GM20000 (cell line): ENCODE results near the gene POFUT2.

ENCODE experiments used
- DNase-seq: peaks from one replicate; pipeline ENCODE4 v3.0.0; 2012; ENCODE audit warnings: low spot score
- TF ChIP-seq, protein P1 (sequence below): IDR thresholded peaks from 2 replicates; pipeline ENCODE4 v1.5.1; 2012; ENCODE audit warnings: mild to moderate bottlenecking, control low read depth; ENCODE audit errors: extremely low read depth, missing control alignments

Gene POFUT2

DNA sequence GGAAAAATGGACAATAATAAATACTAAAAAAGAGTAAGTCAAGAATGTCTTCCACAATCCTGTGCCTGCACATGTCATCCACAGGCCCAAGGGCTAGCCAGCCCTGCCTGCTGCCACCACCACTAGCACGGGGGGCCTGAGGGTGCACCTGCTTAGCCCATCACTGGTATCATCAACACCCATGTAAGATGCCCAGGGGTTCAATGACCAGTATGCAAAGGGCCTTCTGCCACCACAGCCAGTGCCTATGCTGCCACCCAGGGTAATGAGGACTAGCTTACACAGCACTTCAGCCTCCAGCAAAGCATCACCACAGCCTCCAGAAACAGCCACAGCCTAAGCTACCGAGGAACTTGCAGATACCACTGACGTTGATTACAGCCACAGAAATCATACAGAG is 46.3 kb downstream of the POFUT2 start:
- TF ChIP-seq, protein P1, sequence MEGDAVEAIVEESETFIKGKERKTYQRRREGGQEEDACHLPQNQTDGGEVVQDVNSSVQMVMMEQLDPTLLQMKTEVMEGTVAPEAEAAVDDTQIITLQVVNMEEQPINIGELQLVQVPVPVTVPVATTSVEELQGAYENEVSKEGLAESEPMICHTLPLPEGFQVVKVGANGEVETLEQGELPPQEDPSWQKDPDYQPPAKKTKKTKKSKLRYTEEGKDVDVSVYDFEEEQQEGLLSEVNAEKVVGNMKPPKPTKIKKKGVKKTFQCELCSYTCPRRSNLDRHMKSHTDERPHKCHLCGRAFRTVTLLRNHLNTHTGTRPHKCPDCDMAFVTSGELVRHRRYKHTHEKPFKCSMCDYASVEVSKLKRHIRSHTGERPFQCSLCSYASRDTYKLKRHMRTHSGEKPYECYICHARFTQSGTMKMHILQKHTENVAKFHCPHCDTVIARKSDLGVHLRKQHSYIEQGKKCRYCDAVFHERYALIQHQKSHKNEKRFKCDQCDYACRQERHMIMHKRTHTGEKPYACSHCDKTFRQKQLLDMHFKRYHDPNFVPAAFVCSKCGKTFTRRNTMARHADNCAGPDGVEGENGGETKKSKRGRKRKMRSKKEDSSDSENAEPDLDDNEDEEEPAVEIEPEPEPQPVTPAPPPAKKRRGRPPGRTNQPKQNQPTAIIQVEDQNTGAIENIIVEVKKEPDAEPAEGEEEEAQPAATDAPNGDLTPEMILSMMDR, result no peak
- DNase-seq, result no peak

DNA sequence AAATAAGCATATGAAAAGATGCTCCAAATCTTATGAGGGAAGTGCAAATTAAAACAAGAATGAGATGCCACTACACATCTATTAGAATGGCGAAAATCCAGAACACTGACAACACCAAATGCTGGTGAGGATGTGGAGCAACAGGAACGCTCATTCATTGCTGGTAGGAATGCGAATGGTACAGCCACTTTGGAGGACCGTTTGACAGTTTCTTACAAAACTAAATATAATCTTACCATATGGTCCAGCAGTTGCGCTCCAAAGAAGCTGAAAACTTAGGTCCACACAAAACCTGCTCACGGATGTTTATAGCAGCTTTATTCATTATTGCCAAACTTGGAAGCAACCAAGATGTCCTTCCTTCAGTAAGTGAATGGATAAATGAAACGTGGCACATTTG is 50.3 kb downstream of the POFUT2 start:
- TF ChIP-seq, protein P1, result no peak
- DNase-seq, result no peak

DNA sequence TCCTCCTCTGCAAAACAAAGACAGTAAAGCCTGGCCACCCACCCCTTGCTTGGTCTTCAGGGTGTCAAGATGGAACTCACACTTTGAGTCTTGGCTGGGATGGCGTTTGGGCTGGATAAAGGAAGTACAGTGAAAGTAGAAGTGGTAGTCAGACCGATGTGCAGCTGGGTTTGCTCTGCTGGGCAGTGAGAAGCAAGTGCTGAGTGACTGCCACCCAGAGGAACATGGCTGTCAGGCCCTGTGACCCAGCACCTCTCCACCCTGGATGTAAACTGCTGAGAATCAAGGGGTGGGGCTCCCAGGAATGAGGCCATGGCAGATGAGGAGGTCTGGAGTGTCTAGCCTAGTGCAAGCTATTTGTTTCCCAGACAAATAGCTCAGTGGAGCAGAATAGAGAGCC is 51.2 kb downstream of the POFUT2 start:
- TF ChIP-seq, protein P1, result no peak
- DNase-seq, result no peak

DNA sequence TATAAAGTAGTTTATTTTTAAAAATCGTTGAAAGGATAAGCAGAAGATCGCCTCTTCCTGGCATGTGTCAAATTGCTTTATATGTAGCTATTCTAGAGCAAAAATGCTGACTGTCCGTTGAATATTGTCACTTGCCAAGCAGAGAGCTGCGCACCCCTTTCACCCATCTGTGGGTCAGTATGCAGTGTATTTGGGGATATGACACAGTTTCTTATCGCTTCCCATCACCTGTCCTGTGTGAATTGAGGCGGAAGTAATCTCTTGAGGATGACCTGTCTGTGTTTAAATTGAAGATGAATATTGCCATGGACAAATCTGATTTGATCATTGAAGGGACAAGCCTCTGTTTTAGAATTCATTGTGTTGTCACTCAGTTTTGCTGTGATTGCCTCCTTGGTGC is 52.2 kb downstream of the POFUT2 start:
- no peak for DNase-seq
- TF ChIP-seq, protein P1, result no peak

DNA sequence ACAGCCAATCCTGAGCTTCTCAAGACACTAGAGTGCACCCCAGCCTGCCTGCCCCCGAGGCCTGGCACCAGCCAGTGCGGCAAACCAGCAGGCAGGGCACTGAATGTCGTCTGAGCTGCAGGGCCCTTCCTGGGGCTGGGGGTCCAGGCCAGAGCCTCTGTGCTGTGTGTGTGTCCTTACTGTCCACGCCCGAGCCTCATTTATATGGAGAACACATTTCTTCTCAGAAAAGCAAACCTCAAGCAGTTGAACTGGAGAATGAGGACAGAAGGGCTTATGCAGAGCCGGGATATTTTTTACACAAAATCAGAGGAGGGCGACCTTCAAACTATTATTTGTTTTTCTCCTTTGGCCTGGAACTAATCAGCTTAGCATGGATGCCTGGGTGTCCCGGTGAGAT is 52.7 kb downstream of the POFUT2 start:
- TF ChIP-seq, protein P1, result no peak
- no peak for DNase-seq

DNA sequence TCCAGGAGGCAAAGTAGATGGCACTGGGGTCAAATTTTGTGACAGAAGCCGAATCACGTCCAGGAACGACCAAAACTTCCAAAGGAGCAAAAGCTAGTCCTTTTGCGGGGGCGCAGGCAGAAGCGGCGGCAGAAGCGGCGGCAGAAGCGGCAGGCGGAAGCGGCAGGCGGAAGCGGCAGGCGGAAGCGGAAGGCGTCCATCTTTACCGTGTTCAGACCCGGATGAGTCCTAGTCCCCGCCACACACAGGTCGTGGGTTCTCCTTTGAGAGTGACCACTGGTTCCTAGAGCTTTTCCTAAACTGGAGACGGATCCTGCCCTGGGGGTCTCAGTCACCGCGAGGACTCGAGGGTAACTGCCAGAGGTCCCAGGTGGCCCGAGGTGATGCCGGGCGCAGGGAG is 53.6 kb downstream of the POFUT2 start:
- TF ChIP-seq, protein P1, result no peak

DNA sequence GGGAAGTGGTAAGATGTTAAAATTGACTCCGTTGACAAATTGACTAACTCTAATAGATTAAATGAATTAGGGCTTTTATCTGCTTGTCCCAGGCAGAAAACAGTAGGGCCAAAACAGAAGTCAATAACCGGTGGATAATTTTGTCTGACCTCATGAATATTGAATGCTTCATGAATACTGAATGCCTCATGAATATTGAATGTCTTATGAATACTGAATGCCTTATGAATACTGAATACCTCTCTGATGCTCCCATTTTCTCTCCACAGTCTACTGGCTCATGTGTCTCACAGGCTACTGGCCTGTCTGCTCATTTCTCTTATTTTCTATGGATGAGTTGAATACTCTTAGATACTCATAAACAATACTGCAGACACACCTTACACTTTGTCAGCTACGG is 56.0 kb downstream of the POFUT2 start:
- no peak for DNase-seq
- TF ChIP-seq, protein P1, result no peak

More for the DNA sequence above, 53.6 kb downstream of the POFUT2 start:
- DNase-seq, result no peak
